BE2C (cell line): ENCODE data around the gene P2RY11.

ENCODE experiments used
- DNase-seq: peaks from one replicate; pipeline ENCODE4 v3.0.0-alpha.2; 2020
- H3K27me3 ChIP-seq: fragments of 250-450 bp; sonication (Bioruptor Pico); 2 replicates; pipeline ENCODE4 v1.5.1; 2020; ENCODE audit warnings: mild to moderate bottlenecking
- H3K36me3 ChIP-seq: fragments of 250-450 bp; sonication (Bioruptor Pico); 2 replicates; pipeline ENCODE4 v1.5.1; 2020; ENCODE audit warnings: mild to moderate bottlenecking
- H3K4me1 ChIP-seq: fragments of 250-450 bp; sonication (Bioruptor Pico); 2 replicates; pipeline ENCODE4 v1.5.1; 2020
- H3K4me3 ChIP-seq: 2 replicates; pipeline ENCODE4 v1.5.1; 2011; ENCODE audit warnings: low read depth, low read length
- H3K9me3 ChIP-seq: fragments of 250-450 bp; sonication (Bioruptor Pico); 2 replicates; pipeline ENCODE4 v1.5.1; 2020
- TF ChIP-seq, protein P1 (sequence below): IDR thresholded peaks from 2 replicates; pipeline ENCODE4 v1.5.1; 2012; ENCODE audit warnings: mild to moderate bottlenecking, low read depth, low read length

P2RY11 gene

DNA sequence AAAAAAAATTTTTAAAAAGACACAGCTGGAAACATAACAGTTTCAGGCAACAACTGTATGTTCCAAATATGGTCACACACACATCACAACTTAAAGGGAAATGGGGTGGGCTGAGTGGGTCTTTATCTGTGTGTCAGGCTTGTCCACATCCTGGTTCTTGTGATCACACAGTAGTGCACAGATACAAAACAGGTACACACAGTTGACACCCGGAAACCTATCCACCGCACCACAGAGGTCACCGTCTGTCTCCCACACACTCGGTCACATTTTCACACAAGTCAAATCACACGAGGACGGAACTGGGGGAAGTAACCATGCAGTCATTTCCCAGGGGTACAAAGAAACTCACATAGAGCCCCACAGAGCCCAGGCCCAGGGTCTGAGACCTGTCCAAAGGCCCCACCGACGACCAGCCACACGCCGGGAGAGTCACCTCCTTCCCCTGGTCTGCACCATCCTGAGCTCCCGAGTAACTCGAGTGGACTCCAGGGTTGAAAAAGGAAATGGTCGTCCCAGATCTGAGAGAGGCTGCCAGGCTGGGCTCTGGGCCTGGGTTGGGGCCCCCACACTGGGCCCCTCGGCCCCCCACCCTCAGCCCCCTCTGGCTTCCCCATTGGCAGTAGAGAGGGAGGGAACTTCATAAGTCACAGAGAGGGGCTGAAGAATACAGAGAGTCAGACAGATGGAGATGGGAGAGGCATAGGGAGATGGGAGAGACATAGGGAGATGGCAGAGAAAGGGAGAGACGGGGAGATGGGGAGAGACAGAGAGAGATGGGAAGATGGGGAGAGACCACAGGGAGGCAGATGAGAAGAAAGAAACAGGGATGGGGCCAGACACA is 6.6 kb upstream of the P2RY11 start:
- Histone ChIP-seq H3K4me3 (no peak overlapping the region), H3K27me3 (no peaks in the 10 kb centered on the region), H3K9me3 (no peaks in the 10 kb centered on the region), H3K36me3 (peaks cover 30% of the 10 kb centered on the region), H3K4me1 (0 out of 2 replicates have a peak, but pooled peaks cover 3% of the 10 kb centered on the region)
- no peak for DNase-seq
- TF ChIP-seq, protein P1, sequence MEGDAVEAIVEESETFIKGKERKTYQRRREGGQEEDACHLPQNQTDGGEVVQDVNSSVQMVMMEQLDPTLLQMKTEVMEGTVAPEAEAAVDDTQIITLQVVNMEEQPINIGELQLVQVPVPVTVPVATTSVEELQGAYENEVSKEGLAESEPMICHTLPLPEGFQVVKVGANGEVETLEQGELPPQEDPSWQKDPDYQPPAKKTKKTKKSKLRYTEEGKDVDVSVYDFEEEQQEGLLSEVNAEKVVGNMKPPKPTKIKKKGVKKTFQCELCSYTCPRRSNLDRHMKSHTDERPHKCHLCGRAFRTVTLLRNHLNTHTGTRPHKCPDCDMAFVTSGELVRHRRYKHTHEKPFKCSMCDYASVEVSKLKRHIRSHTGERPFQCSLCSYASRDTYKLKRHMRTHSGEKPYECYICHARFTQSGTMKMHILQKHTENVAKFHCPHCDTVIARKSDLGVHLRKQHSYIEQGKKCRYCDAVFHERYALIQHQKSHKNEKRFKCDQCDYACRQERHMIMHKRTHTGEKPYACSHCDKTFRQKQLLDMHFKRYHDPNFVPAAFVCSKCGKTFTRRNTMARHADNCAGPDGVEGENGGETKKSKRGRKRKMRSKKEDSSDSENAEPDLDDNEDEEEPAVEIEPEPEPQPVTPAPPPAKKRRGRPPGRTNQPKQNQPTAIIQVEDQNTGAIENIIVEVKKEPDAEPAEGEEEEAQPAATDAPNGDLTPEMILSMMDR, result no peak

DNA sequence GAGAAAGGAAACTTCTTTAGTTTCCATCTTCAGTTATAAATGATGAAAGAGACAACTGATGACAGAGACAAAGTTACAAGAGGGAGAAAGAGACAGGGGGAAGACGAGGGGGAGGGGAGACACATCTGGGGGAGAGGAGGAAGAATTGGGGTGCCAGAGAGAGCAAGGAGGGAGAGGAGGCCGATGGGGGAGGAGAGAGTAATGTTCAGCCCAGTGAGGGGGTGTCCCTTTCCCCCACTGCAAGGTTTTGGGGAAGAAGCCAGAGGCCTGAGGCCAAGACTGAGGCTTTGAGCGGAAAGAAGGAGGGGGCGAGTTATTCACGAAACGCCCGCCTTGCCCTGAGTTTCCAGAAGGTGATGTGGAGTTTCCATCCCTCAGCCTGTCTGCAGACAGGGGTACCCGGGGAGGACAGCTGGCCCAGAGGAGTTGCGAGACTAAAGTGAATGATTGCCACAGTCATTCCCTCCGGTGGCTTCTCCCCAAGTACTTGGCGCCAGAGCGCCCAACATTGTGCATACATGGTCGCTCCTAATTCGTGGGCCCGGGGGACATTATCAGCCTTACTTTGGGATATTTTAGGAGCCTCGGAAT is 5.9 kb upstream of the P2RY11 start:
- DNase-seq, result no peak
- H3K9me3 ChIP-seq, result no peaks in the 10 kb centered on the region
- H3K36me3 ChIP-seq, result peaks cover 37% of the 10 kb centered on the region
- 0 out of 2 replicates have a peak, but pooled peaks cover 3% of the 10 kb centered on the region for H3K4me1 ChIP-seq
- no peak overlapping the region for H3K4me3 ChIP-seq
- H3K27me3 ChIP-seq, result no peaks in the 10 kb centered on the region
- TF ChIP-seq, protein P1, result no peak

DNA sequence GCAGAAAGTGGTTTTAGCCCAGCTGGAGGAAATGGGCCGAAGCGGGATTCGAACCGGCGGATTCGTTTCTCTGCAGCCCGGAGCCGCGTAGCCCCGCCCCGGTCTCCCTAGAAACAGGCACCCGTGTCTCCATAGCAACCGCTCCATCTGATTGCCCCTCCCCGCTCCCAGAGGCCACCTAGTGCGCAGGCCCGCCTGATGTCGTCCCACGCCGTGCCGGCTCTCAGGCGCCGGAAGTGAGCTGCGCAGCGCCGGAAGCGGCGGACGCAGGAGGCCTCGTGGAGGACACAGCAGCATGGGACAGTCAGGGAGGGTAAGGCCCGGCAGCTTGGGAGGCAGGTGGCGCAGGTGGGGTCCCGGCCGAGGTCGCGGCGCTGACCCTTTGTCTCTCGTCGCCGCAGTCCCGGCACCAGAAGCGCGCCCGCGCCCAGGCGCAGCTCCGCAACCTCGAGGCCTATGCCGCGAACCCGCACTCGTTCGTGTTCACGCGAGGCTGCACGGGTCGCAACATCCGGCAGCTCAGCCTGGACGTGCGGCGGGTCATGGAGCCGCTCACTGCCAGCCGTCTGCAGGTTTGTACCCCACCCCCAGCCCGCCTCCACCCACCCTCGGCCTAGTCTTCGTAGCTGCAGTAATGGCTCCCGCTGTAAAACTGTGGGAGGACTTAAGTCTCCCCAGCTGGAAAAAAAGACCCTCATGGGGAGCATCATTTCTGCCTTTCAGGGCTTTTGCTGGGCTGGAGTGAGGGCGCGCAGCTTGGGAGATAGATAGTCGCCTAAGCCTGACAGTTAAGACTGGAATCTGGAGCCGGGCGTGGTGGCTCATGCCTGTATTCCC is 5.2 kb upstream of the P2RY11 start, which contains the start of gene PPAN:
Gene PPAN, plus strand, starts transcription at position 263 of the 837 bp plus-strand sequence. Its CDS starts 33 bp downstream, at position 296.
- H3K36me3 ChIP-seq, result peaks cover 44% of the 10 kb centered on the region
- TF ChIP-seq, protein P1, result no peak
- no peaks in the 10 kb centered on the region for H3K9me3 ChIP-seq
- no peaks in the 10 kb centered on the region for H3K27me3 ChIP-seq
- peak; percentile 99 for DNase-seq
- H3K4me3 ChIP-seq, result peak within 1 kb of the TSS; percentile 99
- H3K4me1 ChIP-seq, result 0 out of 2 replicates have a peak, but pooled peaks cover 3% of the 10 kb centered on the region

DNA sequence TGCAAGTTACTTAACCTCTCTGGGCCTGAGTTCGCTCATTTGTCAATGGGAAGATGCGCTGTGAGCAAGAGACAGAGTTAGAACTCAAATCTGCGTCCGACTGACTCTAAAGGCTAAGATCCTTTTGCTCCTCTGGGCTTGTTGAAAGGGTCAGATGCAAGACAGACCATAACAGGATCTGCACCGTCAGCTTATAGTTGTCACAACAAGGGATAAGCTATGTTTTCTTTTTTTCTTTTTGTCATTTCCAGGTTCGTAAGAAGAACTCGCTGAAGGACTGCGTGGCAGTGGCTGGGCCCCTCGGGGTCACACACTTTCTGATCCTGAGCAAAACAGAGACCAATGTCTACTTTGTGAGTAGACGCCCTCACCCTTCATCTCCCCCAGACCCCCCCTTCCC is 4.2 kb upstream of the P2RY11 start:
- H3K4me3 ChIP-seq, result peak overlapping the region; percentile 99
- H3K27me3 ChIP-seq, result no peaks in the 10 kb centered on the region
- H3K9me3 ChIP-seq, result no peaks in the 10 kb centered on the region
- peaks cover 49% of the 10 kb centered on the region for H3K36me3 ChIP-seq
- TF ChIP-seq, protein P1, result no peak
- DNase-seq, result no peak
- H3K4me1 ChIP-seq, result peaks cover 4% of the 10 kb centered on the region; the same call in 1 of the 2 replicates

DNA sequence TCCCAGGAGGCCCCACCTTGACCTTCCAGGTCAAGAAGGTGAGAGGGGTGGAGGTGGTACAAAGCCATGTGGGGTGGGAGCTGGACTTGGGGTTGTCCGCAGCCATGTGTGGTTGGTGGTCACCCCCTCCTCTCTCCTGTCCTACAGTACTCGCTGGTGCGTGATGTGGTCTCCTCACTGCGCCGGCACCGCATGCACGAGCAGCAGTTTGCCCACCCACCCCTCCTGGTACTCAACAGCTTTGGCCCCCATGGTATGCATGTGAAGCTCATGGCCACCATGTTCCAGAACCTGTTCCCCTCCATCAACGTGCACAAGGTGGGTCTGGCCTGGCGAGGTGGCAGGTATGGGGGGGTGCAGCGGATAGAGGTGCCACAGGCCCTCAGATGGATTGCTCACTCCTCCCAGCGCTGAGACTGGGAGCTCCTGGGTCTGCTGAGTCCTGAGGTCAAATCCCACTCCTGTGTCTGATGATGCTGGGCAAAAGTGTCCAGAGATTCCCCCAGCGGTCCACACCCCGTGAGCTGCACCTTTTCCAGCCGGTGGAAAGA is 3.6 kb upstream of the P2RY11 start:
- peak overlapping the region; percentile 99 for H3K4me3 ChIP-seq

More for the DNA sequence above, 3.6 kb upstream of the P2RY11 start:
- no peaks in the 10 kb centered on the region for H3K9me3 ChIP-seq
- H3K27me3 ChIP-seq, result no peaks in the 10 kb centered on the region
- TF ChIP-seq, protein P1, result no peak
- H3K4me1 ChIP-seq, result peaks cover 7% of the 10 kb centered on the region; the same call in 1 of the 2 replicates
- no peak for DNase-seq
- H3K36me3 ChIP-seq, result peaks cover 49% of the 10 kb centered on the region
